ENCODE results near the gene PRDM7.
"Not testable (repeated sequence)": the region's sequence is repeated elsewhere in the genome, so short reads cannot be mapped to it uniquely, and the experiment has no call there.

Gene PRDM7

DNA sequence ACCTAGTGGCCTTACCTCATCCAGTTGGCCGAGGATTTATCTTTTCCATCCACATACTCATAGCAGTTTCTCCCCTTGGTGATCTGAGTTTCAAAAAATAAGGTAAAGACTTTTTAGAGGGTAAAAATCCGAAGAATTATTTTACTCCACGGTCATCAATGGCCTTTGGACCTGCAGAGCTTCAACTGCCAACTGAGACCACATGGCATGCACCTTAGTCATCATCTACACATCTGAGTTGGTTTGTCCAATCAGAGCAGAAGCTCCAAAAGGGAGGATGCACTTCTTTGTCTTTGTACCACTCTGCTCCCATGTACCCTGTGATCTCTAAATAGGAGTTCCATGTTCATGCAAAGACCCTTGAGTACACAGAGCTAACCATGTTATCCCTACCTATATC is 15.7 kb downstream of the PRDM7 start:
- Histone ChIP-seq H2AFZ (ENCODE audit: low read length) (no peak overlapping the region), H3K27ac (ENCODE audit: low read depth, low read length, poor library complexity, severe bottlenecking) (no peak overlapping the region), H3K9ac (ENCODE audit: low read length) (no peak overlapping the region), H3K79me2 (ENCODE audit: insufficient read depth, low read length) (no peaks in the 10 kb centered on the region), H3K4me2 (ENCODE audit: low read length) (no peak overlapping the region), H3K27me3 (ENCODE audit: insufficient read depth, low read length) (peaks cover 3% of the 10 kb centered on the region; the same call in 1 of the 2 replicates), H3K4me3 (ENCODE audit: low read depth, low read length, poor library complexity, severe bottlenecking) (no peak overlapping the region), H3K36me3 (ENCODE audit: insufficient read depth, low read length) (no peaks in the 10 kb centered on the region; the same call in 1 of the 2 replicates), H3K4me1 (ENCODE audit: insufficient read depth, low read length, severe bottlenecking) (no peaks in the 10 kb centered on the region), H3K9me2 (ENCODE audit: low read depth, low read length) (no peaks in the 10 kb centered on the region), H4K20me1 (ENCODE audit: insufficient read depth, low read length) (no peaks in the 10 kb centered on the region), H3K9me3 (ENCODE audit: low read length) (no peaks in the 10 kb centered on the region), H3F3A (ENCODE audit: insufficient read depth, low read length) (no peaks in the 10 kb centered on the region)
- TF ChIP-seq EZH2 (IDR thresholded peaks at IDR 0.05; ENCODE audit: borderline replicate concordance, low read length): no peak
- TF ChIP-seq, protein P1, sequence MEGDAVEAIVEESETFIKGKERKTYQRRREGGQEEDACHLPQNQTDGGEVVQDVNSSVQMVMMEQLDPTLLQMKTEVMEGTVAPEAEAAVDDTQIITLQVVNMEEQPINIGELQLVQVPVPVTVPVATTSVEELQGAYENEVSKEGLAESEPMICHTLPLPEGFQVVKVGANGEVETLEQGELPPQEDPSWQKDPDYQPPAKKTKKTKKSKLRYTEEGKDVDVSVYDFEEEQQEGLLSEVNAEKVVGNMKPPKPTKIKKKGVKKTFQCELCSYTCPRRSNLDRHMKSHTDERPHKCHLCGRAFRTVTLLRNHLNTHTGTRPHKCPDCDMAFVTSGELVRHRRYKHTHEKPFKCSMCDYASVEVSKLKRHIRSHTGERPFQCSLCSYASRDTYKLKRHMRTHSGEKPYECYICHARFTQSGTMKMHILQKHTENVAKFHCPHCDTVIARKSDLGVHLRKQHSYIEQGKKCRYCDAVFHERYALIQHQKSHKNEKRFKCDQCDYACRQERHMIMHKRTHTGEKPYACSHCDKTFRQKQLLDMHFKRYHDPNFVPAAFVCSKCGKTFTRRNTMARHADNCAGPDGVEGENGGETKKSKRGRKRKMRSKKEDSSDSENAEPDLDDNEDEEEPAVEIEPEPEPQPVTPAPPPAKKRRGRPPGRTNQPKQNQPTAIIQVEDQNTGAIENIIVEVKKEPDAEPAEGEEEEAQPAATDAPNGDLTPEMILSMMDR (IDR thresholded peaks at IDR 0.05; ENCODE audit: low read length): no peak

DNA sequence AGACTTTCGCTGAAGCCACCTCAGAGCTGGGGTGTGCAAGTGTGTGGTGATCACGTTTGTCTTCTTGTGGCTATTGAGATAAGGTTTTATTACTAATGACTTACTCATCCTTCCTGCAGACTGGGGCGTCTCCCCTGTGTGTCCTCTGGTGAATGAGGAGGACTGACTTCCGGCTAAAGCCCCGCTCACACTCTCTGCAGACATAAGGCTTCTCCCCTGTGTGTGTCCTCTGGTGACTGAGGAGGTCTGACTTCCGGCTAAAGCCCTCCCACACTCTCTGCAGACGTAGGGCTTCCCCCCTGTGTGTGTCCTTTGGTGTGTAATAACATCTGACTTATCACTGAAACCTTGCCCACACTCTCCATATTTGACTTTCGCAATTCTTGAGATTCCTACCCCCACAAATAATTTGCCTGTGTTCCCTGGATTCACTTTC is 19.4 kb downstream of the PRDM7 start:
- Histone ChIP-seq H3K4me3 (ENCODE audit: low read depth, low read length, poor library complexity, severe bottlenecking) (no peak overlapping the region), H3K4me2 (ENCODE audit: low read length) (no peak overlapping the region)
- no peak for TF ChIP-seq EZH2 (IDR thresholded peaks at IDR 0.05; ENCODE audit: borderline replicate concordance, low read length)
- TF ChIP-seq, protein P1 (IDR thresholded peaks at IDR 0.05; ENCODE audit: low read length): no peak

DNA sequence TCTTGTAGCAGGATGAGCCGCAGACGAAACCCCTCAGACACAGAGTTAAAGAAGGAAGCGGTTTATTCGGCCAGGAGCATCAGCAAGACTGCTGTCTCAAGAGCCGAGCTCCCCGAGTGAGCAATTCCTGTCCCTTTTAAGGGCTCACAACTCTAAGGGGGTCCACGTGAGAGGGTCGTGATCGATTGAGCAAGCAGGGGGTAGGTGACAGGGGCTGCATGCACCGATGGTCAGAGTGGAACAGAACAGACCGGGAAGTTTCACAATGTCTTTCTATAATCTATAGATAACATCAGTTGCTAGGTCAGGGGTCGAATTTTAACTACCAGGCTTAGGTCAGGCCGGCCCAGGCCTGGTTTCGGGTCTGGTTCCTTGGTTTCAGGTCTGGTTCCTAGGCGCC is 20.6 kb downstream of the PRDM7 start:
- H3K4me1 ChIP-seq (ENCODE audit: insufficient read depth, low read length, severe bottlenecking); H4K20me1 ChIP-seq (ENCODE audit: insufficient read depth, low read length); H3K79me2 ChIP-seq (ENCODE audit: insufficient read depth, low read length); H3K27ac ChIP-seq (ENCODE audit: low read depth, low read length, poor library complexity, severe bottlenecking); H3F3A ChIP-seq (ENCODE audit: insufficient read depth, low read length); H3K9ac ChIP-seq (ENCODE audit: low read length); H3K9me2 ChIP-seq (ENCODE audit: low read depth, low read length); H3K4me3 ChIP-seq (ENCODE audit: low read depth, low read length, poor library complexity, severe bottlenecking); H3K36me3 ChIP-seq (ENCODE audit: insufficient read depth, low read length); H3K4me2 ChIP-seq (ENCODE audit: low read length); H3K27me3 ChIP-seq (ENCODE audit: insufficient read depth, low read length); H2AFZ ChIP-seq (ENCODE audit: low read length): not testable (repeated sequence)
- H3K9me3 ChIP-seq (ENCODE audit: low read length): peaks cover 13% of the 10 kb centered on the region; the same call in 1 of the 2 replicates

More for the DNA sequence above, 19.4 kb downstream of the PRDM7 start:
- H3K9ac ChIP-seq (ENCODE audit: low read length): no peak overlapping the region
- peaks cover 6% of the 10 kb centered on the region; the same call in 1 of the 2 replicates for H3K27me3 ChIP-seq (ENCODE audit: insufficient read depth, low read length)
- H3K79me2 ChIP-seq (ENCODE audit: insufficient read depth, low read length): no peaks in the 10 kb centered on the region
- peaks cover 13% of the 10 kb centered on the region; the same call in 1 of the 2 replicates for H3K9me3 ChIP-seq (ENCODE audit: low read length)
- H3K4me1 ChIP-seq (ENCODE audit: insufficient read depth, low read length, severe bottlenecking): no peaks in the 10 kb centered on the region
- no peaks in the 10 kb centered on the region for H4K20me1 ChIP-seq (ENCODE audit: insufficient read depth, low read length)
- no peak overlapping the region for H3K27ac ChIP-seq (ENCODE audit: low read depth, low read length, poor library complexity, severe bottlenecking)
- no peaks in the 10 kb centered on the region for H3K9me2 ChIP-seq (ENCODE audit: low read depth, low read length)
- H3K36me3 ChIP-seq (ENCODE audit: insufficient read depth, low read length): no peaks in the 10 kb centered on the region; the same call in 1 of the 2 replicates
- no peak overlapping the region for H2AFZ ChIP-seq (ENCODE audit: low read length)
- no peaks in the 10 kb centered on the region for H3F3A ChIP-seq (ENCODE audit: insufficient read depth, low read length)

DNA sequence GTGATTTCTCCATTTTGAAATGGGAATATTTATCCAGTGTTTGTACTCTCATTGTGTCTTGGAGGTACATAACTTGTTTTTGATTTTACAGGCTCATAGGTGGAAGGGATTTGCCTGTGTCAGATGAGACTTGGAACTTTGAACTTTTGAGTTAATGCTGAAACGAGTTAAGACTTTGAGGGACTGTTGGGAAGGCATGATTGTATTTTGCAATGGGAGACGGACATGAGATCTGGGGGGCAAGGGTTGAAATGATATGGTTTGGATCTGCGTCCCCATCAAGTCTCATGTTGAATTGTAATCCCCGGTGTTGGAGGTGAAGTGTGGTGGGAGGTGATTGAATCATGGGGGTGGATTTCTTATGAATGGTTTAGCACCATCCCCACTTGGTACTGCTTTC is 21.8 kb downstream of the PRDM7 start:
- Histone ChIP-seq H3F3A (ENCODE audit: insufficient read depth, low read length) (no peaks in the 10 kb centered on the region), H3K36me3 (ENCODE audit: insufficient read depth, low read length) (no peaks in the 10 kb centered on the region; the same call in 1 of the 2 replicates), H3K4me2 (ENCODE audit: low read length) (no peak overlapping the region), H3K79me2 (ENCODE audit: insufficient read depth, low read length) (no peaks in the 10 kb centered on the region), H2AFZ (ENCODE audit: low read length) (no peak overlapping the region), H3K4me3 (ENCODE audit: low read depth, low read length, poor library complexity, severe bottlenecking) (no peak overlapping the region), H3K27me3 (ENCODE audit: insufficient read depth, low read length) (peaks cover 6% of the 10 kb centered on the region; the same call in 1 of the 2 replicates), H3K4me1 (ENCODE audit: insufficient read depth, low read length, severe bottlenecking) (no peaks in the 10 kb centered on the region), H3K9me3 (ENCODE audit: low read length) (peaks cover 13% of the 10 kb centered on the region; the same call in 1 of the 2 replicates), H4K20me1 (ENCODE audit: insufficient read depth, low read length) (no peaks in the 10 kb centered on the region), H3K9me2 (ENCODE audit: low read depth, low read length) (no peaks in the 10 kb centered on the region), H3K27ac (ENCODE audit: low read depth, low read length, poor library complexity, severe bottlenecking) (no peak overlapping the region), H3K9ac (ENCODE audit: low read length) (no peak overlapping the region)
- no peak for TF ChIP-seq EZH2 (IDR thresholded peaks at IDR 0.05; ENCODE audit: borderline replicate concordance, low read length)
- TF ChIP-seq, protein P1 (IDR thresholded peaks at IDR 0.05; ENCODE audit: low read length): no peak
